GM04503 (cell line): Measurements from ENCODE around the gene SLC29A1.
"Not testable (repeated sequence)": the region's sequence is repeated elsewhere in the genome, so short reads cannot be mapped to it uniquely, and the experiment has no call there.

Source experiments
- DNase-seq: peaks from one replicate; pipeline ENCODE4 v3.0.0-alpha.2; 2012; ENCODE audit warnings: low read depth

SLC29A1 gene

GRCh38 chr6:44223319-44224028, at the start of gene SLC29A1:
SLC29A1 (plus strand) TSS chr6:44223595; CDS start chr6:44227314, 3,719 bp downstream.
- DNase-seq, result no peak

DNA sequence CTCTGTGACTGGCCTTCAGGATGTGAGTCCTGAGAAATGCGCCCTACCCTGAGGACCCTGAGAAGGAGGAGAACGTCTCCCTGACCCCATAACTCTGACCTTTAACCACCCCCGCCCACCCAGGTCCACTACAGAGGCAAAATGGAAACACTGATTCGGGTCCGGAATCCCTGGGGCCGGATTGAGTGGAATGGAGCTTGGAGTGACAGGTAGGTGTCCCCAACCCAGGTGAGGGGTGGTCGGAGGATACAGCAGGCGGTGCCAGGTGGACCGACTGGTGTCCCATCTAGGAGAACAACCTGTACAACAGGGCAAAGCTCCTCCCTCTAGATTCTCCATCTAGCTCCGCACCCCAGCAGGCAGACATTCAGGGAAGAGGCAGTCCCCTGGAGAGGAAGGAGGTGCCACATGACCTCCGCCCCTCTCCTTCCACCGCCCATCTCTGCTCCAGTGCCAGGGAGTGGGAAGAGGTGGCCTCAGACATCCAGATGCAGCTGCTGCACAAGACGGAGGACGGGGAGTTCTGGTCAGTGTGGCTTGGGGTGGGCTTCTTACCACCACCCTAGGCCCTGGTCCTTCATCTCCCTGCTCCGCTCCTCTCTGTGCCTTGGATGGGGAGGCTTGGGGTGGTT, 47.1 kb upstream of the SLC29A1 start:
- no peak for DNase-seq

DNA sequence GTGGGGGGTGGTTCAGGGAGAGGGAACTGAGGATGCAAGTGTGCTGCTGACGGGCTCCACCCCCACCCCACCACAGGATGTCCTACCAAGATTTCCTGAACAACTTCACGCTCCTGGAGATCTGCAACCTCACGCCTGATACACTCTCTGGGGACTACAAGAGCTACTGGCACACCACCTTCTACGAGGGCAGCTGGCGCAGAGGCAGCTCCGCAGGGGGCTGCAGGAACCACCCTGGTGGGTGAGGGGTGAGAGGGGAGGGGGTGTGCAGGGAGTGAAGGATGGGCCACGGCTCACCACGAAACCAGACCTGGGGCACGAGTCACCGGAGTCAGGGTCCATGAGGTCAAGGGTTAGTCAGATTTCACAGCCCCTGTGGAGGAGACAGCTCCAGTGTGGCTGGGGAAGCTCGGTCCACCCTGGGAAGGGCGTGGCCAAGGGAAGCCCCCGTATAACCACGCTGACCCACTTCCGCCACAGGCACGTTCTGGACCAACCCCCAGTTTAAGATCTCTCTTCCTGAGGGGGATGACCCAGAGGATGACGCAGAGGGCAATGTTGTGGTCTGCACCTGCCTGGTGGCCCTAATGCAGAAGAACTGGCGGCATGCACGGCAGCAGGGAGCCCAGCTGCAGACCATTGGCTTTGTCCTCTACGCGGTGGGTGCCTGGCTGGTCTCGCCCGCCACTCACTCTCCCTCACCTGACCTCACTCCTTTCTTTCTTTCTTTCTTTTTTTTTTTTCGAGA, 46.5 kb upstream of the SLC29A1 start:
- DNase-seq, result no peak

DNA sequence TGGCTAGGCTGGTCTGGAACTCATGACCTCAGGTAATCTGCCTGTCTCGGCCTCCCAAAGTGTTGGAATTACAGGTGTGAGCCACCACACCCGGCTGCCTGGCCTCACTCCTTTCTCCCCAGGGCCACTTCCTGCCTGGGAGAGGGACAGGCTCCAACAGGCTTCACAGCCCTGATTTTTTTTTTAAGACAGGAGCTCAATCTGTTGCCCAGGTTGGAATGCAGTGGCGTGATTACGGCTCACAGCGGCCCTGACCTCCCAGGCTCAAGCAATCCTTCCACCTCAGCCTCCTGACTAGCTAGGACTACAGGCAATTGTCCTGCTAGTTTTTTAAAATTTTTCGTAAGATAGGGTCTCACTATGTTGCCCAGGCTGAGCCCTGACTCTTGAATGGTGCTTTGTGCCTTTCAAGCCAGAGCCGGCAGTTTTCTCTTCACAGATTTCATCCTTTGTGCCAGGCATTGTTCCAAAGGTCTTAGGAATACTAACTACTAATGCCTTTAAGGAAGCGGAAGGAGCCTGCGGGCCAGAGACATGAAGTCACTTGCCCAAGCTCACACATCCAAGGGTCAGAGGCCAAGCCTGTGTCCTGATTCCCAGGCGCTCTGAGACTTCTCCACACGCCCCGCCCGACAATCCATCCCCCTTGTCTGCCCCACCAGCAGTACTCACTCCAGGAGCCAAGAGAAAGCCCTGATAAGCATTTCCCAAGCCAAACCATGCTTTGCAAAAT, 45.5 kb upstream of the SLC29A1 start:
- DNase-seq, result no peak

- peak; percentile 42 for DNase-seq
Observed at GRCh38 chr6:44178424-44179071, 44.8 kb upstream of the SLC29A1 start.

GRCh38 chr6:44179072-44179536, 44.3 kb upstream of the SLC29A1 start:
- no peak for DNase-seq

DNA sequence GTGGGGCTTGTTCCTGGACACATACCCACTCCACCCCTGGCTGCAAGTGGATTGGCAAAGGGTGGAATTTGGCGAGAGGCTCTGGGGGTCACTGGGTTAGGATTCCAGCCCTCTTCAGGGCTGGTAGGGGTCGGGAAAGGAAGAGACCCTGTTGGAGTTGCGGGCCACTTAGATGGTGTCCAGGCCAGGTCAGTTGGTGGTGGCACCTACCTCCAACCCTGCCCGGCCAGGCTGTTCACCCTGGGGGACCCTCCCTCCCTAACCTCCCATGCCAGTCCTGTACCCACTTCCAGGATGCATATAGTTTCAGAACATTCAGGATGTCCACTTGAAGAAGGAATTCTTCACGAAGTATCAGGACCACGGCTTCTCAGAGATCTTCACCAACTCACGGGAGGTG, 43.7 kb upstream of the SLC29A1 start:
- DNase-seq, result no peak

DNA sequence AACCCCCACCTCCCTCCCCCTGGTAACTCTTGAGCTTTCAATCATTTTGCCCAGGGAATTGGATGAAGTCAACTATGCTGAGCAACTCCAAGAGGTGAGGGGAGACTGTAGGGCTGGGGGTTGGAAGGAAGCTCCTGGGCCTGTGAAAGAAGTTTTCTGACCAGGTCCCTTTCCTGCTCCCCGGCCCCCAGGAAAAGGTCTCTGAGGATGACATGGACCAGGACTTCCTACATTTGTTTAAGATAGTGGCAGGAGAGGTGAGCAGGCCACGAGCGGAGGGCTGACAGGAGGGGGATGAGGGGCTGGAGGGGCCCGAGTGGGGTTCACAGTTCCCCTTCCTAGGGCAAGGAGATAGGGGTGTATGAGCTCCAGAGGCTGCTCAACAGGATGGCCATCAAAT, 43.0 kb upstream of the SLC29A1 start:
- no peak for DNase-seq

DNA sequence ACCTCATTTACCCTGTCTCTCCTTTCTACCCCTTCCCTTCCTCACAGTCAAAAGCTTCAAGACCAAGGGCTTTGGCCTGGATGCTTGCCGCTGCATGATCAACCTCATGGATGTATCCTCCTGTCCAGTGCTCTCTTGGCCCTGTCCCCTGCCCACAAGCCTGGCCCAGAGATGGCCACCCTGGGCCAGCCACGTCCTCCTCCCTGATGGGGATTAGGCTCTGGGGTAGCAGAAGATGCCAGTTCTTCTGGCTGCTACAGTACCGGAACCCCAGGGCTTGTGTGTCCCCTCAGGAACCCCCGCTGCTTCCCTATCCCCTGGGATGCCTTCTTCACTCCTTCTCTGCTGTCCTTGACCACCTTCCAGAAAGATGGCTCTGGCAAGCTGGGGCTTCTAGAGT, 42.5 kb upstream of the SLC29A1 start:
- no peak for DNase-seq

- DNase-seq, result not testable (repeated sequence)
Observed at GRCh38 chr6:44181784-44182183, 41.6 kb upstream of the SLC29A1 start.

DNA sequence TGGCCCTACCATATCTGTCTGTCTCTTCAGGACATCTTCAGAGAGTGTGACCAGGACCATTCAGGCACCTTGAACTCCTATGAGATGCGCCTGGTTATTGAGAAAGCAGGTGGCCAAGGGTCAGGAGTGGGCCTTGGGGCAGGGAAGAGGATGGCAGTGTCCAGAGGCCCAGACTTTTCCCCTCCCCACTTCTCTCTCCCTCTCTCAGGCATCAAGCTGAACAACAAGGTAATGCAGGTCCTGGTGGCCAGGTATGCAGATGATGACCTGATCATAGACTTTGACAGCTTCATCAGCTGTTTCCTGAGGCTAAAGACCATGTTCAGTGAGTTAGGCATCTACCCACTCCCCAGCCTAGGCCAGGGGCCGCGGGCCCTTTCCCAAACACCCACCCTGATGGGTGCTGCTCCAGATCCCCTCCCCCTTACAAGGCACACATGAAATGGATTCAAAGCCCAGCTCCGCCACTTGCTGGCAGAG, 40.4 kb upstream of the SLC29A1 start:
- DNase-seq, result no peak

DNA sequence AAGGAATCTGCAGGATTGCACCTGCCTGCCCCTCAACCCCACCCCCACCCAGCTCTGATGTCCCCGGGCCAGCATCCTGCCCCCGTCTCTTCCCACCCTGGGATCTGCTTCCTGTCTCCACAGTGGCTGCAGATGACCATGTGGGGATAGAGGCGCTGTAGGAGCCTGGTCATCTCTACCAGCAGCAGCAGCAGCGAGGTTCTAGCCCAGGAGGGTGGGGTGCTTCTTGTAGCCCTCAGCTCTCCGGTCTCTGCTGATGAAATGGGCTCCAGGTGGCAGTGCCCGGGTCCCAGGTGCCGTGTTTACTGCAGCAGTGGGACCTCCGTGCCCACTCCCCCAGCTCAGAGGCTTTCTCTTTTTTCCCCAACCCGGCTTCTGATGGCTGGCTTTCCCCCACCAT, 39.6 kb upstream of the SLC29A1 start:
- no peak for DNase-seq

GRCh38 chr6:44185356-44185755, 38.0 kb upstream of the SLC29A1 start:
- not testable (repeated sequence) for DNase-seq

DNA sequence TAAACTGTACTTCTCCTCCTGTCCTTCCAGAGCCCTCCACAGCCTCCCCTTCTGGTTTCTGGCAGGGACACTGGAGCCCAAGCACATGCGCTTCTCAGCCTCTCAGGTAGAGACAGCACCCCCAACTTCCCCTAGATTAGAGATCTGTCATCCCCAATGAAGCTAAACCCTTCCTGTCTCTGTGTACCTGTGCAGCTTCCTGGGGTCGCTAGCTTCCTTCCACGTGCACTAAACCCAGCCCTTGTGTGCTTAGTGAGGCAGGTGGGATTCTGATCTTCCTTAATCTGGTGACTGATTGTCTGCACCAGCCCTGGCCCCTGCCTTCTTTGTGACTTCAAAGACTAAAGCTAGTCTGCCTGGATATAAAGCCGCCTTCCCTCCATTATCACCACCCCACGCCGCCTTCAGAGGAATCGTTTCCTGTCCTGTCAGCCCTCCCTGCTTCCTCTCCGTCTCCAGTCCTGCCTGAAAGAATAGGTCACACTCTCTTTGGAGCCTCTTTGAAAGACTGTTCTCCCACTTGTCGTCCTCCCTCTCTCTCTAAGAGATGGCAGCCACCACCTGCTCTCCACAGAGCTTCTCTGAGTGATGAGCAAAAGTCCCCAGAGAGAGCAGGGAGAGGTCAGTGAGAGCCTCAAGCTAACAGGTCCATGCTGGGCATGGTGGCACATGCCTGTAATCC, 37.3 kb upstream of the SLC29A1 start:
- DNase-seq, result no peak

GRCh38 chr6:44186635-44187025, 36.8 kb upstream of the SLC29A1 start:
- DNase-seq, result no peak

DNA sequence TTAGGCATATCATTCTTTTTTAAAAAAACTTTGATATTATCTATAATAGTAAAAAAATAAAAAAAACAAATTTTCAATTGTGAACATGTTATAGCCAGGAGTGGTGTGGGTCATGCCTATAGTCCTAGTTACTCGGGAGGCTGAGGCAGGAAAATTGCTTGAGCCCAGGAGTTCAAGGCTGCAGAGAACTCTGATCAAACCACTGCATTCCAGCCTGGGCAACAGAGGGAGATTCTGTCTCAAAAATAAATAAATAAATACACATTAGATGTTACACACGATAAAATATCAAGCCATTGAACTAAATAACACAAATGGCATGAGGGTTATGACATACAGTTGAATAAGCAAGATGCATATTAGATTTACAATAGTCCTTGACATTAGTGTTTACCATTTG, 34.6 kb upstream of the SLC29A1 start:
- DNase-seq, result no peak

- no peak for DNase-seq
Observed at GRCh38 chr6:44189257-44189656, 34.1 kb upstream of the SLC29A1 start.

DNA sequence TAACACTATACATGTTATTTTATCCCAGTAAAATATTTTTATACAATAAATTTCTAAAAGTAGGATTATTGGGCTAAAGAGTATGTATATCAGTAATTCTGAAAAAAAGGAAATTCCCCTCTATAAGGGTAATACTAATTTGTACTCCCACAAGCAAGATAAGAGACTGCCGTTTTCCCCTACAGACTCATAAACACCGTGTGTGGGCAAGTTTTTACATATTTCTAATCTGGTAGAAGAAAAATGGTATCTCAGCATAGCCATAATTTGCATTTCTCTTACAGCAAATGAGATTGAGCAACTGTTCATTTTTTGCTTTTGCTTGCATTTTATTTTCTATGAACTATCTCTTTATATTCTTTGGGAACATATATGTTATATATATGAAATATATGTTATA, 32.7 kb upstream of the SLC29A1 start:
- no peak for DNase-seq

- no peak for DNase-seq
Observed at GRCh38 chr6:44192428-44193041, 30.9 kb upstream of the SLC29A1 start.

- no peak for DNase-seq
Observed at GRCh38 chr6:44193307-44193910, 30.0 kb upstream of the SLC29A1 start.
